Sigmoid colon (tissue), 4 donors: ENCODE results near the gene HIVEP3.

Source experiments
- POLR2A ChIP-seq, 2 donors: fragments of 450-650 bp; IDR thresholded peaks; one replicate each; pipeline ENCODE4 v1.6.1; 2016; ENCODE audit warnings: antibody characterized with exemption in 2 of 2, mild to moderate bottlenecking in 2 of 2, moderate library complexity in 2 of 2
- POLR2AphosphoS5 ChIP-seq, 4 donors: sonication (generic); formaldehyde crosslinking; IDR thresholded peaks; one replicate each; pipeline ENCODE4 v1.6.1; 2017; ENCODE audit warnings: antibody characterized with exemption in 4 of 4
- TF ChIP-seq, protein P1 (sequence below), 4 experiments: fragments of 450-650 bp in 3 of 4; fragments of 200-600 bp in 1 of 4; IDR thresholded peaks; one replicate each; pipeline ENCODE4 v1.5.1; 2016 to 2019; ENCODE audit warnings: antibody characterized with exemption in 4 of 4, mild to moderate bottlenecking in 3 of 4, moderate library complexity in 2 of 4

GRCh38 chr1:41807390-41807789 lies 111.3 kb downstream of the HIVEP3 start:
- TF ChIP-seq POLR2AphosphoS5 (IDR thresholded peaks at IDR 0.05): no peak
- TF ChIP-seq, protein P1, sequence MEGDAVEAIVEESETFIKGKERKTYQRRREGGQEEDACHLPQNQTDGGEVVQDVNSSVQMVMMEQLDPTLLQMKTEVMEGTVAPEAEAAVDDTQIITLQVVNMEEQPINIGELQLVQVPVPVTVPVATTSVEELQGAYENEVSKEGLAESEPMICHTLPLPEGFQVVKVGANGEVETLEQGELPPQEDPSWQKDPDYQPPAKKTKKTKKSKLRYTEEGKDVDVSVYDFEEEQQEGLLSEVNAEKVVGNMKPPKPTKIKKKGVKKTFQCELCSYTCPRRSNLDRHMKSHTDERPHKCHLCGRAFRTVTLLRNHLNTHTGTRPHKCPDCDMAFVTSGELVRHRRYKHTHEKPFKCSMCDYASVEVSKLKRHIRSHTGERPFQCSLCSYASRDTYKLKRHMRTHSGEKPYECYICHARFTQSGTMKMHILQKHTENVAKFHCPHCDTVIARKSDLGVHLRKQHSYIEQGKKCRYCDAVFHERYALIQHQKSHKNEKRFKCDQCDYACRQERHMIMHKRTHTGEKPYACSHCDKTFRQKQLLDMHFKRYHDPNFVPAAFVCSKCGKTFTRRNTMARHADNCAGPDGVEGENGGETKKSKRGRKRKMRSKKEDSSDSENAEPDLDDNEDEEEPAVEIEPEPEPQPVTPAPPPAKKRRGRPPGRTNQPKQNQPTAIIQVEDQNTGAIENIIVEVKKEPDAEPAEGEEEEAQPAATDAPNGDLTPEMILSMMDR (IDR thresholded peaks at IDR 0.05): no peak
- no peak for TF ChIP-seq POLR2A (IDR thresholded peaks at IDR 0.05)
